WTC11 (cell line): ENCODE results near the gene USP49. TPM values are rescaled to one million over a fixed set of nuclear protein-coding genes. Genes with fewer than 3 reads are reported as not detected.

ENCODE experiments used
- ATAC-seq: fragments of 200-7000 bp; cut with Tn5 transposase; 2 replicates; pipeline ENCODE4 v1.10.0; 2021; ENCODE audit warnings: mild to moderate bottlenecking, moderate library complexity
- CTCF ChIA-PET: fragments of 300-600 bp; sonication (Branson Sonifier 250); formaldehyde crosslinking; loops from one replicate; lab custom pipeline; 2021; ENCODE audit warnings: antibody characterized with exemption; lab: Charles Lee
- POLR2A ChIA-PET: fragments of 350-600 bp; sonication (Branson Sonifier 250); formaldehyde crosslinking; loops from one replicate; lab custom pipeline; 2021; ENCODE audit warnings: antibody characterized with exemption; lab: Charles Lee
- DNase-seq: peaks from one replicate; pipeline ENCODE4 v3.0.0; 2021; ENCODE audit warnings: low spot score
- H3K27ac Mint-ChIP-seq: 2 replicates; pipeline ENCODE4 v1.8.0; 2021; ENCODE audit warnings: mixed read lengths
- H3K27me3 Mint-ChIP-seq: 2 replicates; pipeline ENCODE4 v1.8.0; 2021; ENCODE audit warnings: low read depth, mild to moderate bottlenecking, moderate library complexity, mixed read lengths
- H3K36me3 Mint-ChIP-seq: 2 replicates; pipeline ENCODE4 v1.8.0; 2021; ENCODE audit warnings: mixed read lengths
- H3K4me1 Mint-ChIP-seq: 2 replicates; pipeline ENCODE4 v1.8.0; 2022; ENCODE audit warnings: mixed read lengths
- H3K4me3 Mint-ChIP-seq: 2 replicates; pipeline ENCODE4 v1.8.0; 2021; ENCODE audit warnings: mild to moderate bottlenecking, moderate library complexity, mixed read lengths
- H3K9me3 Mint-ChIP-seq: 2 replicates; pipeline ENCODE4 v1.8.0; 2021; ENCODE audit warnings: mixed read lengths
- AR ChIP-seq: fragments of 250-450 bp; sonication (Bioruptor Pico); IDR thresholded peaks from 2 replicates; pipeline ENCODE4 v1.9.0; 2021; ENCODE audit warnings: mild to moderate bottlenecking
- ATF6 ChIP-seq: sonication (generic); formaldehyde crosslinking; IDR thresholded peaks from 2 replicates; pipeline ENCODE4 v1.8.1; 2023; ENCODE audit warnings: mild to moderate bottlenecking, missing genetic modification reagents
- ESRRA ChIP-seq: sonication (generic); formaldehyde crosslinking; IDR thresholded peaks from 2 replicates; pipeline ENCODE4 v1.8.1; 2022; ENCODE audit warnings: mild to moderate bottlenecking, missing genetic modification reagents, borderline replicate concordance
- KAT7 ChIP-seq: sonication (generic); formaldehyde crosslinking; IDR thresholded peaks from 2 replicates; pipeline ENCODE4 v1.8.1; 2023; ENCODE audit warnings: missing genetic modification reagents, mild to moderate bottlenecking, borderline replicate concordance
- MAX ChIP-seq: sonication (generic); formaldehyde crosslinking; IDR thresholded peaks from 2 replicates; pipeline ENCODE4 v1.8.0; 2022; ENCODE audit warnings: mild to moderate bottlenecking, missing genetic modification reagents
- MLX ChIP-seq: sonication (generic); formaldehyde crosslinking; IDR thresholded peaks from 2 replicates; pipeline ENCODE4 v1.8.1; 2023; ENCODE audit warnings: mild to moderate bottlenecking, missing genetic modification reagents, moderate library complexity
- NR1H2 ChIP-seq: sonication (generic); formaldehyde crosslinking; IDR thresholded peaks from 2 replicates; pipeline ENCODE4 v1.9.0; 2021; ENCODE audit warnings: mild to moderate bottlenecking, moderate library complexity, missing genetic modification reagents
- PRDM15 ChIP-seq: sonication (generic); formaldehyde crosslinking; IDR thresholded peaks from 2 replicates; pipeline ENCODE4 v1.8.0; 2022; ENCODE audit warnings: missing genetic modification reagents
- PRRX2 ChIP-seq: fragments of 250-450 bp; sonication (Bioruptor Pico); IDR thresholded peaks from 2 replicates; pipeline ENCODE4 v1.8.0; 2021; ENCODE audit warnings: mild to moderate bottlenecking
- ZNF317 ChIP-seq: sonication (generic); formaldehyde crosslinking; IDR thresholded peaks from 2 replicates; pipeline ENCODE4 v1.8.1; 2023; ENCODE audit warnings: low read depth, mild to moderate bottlenecking, moderate library complexity, missing genetic modification reagents, borderline replicate concordance
- ZNF423 ChIP-seq: fragments of 250-450 bp; sonication (Bioruptor Pico); IDR thresholded peaks from 2 replicates; pipeline ENCODE4 v2.1.2; 2022; ENCODE audit warnings: mild to moderate bottlenecking, moderate library complexity
- ZNF425 ChIP-seq: fragments of 250-450 bp; sonication (Bioruptor Pico); conservative IDR thresholded peaks from 2 replicates; pipeline ENCODE4 v1.9.0; 2021; ENCODE audit warnings: mild to moderate bottlenecking
- total RNA-seq: library from RNA; stranded (reverse); gene quantifications from 3 replicates; pipeline ENCODE4 v1.2.3, GENCODE V29; 2021

USP49 gene
- total RNA-seq, 1 experiment from 2014 or later = 18.4 TPM

- Mint-ChIP-seq H3K4me3 (peak overlapping the region; percentile 96), H3K4me1 (peaks cover 32% of the 10 kb centered on the region), H3K36me3 (peaks cover 16% of the 10 kb centered on the region), H3K9me3 (no peaks in the 10 kb centered on the region), H3K27me3 (peaks cover 53% of the 10 kb centered on the region), H3K27ac (no peak overlapping the region)
- DNase-seq (peak; percentile 49), ATAC-seq (peak; percentile 18)
- CTCF ChIA-PET = interaction anchor here (0.7 to 4.7 kb wide), 55 partner anchors 8 to 603 kb away, joined by 3 to 71 read pairs (median 6); partner anchors contain the start of genes BYSL, CCND3, MED20 and TAF8
- POLR2A ChIA-PET = interaction anchor here (0.5 to 2.0 kb wide), 6 partner anchors 110 to 1003 kb away, joined by 3 to 9 read pairs (median 4); partner anchors contain the start of gene TAF8
- TF ChIP-seq MLX (CRISPR knock-in tag) (no peak), KAT7 (CRISPR knock-in tag) (0 out of 2 replicates have a peak, but pooled peaks have one; percentile 16)
Observed at GRCh38 chr6:41785689-41786450, 109.3 kb downstream of the USP49 start.

GRCh38 chr6:41785254-41785653 lies 109.9 kb downstream of the USP49 start:
- Mint-ChIP-seq H3K9me3 (no peaks in the 10 kb centered on the region), H3K4me1 (peaks cover 32% of the 10 kb centered on the region), H3K4me3 (peak overlapping the region; percentile 24; the same call in 1 of the 2 replicates), H3K36me3 (peaks cover 15% of the 10 kb centered on the region), H3K27me3 (peaks cover 54% of the 10 kb centered on the region), H3K27ac (no peak overlapping the region)
- TF ChIP-seq ATF6 (no peak), PRRX2 (CRISPR knock-in tag) (no peak), ZNF317 (CRISPR knock-in tag) (no peak), ZNF425 (CRISPR knock-in tag) (no peak), ESRRA (no peak), NR1H2 (CRISPR knock-in tag) (no peak), ZNF423 (CRISPR knock-in tag) (no peak)
- ATAC-seq (no peak), DNase-seq (no peak)
- ChIA-PET POLR2A (interaction anchor here (1.5 kb wide), 1 partner anchor 263 kb away, joined by 3 read pairs; no protein-coding TSS in a partner anchor), CTCF (interaction anchor here (0.9 to 4.7 kb wide), 22 partner anchors 7 to 477 kb away, joined by 3 to 71 read pairs (median 16); partner anchors contain the start of genes BYSL, MED20 and TAF8)

- TF ChIP-seq PRDM15 (CRISPR knock-in tag) (no peak), AR (CRISPR knock-in tag) (no peak), MAX (CRISPR knock-in tag) (no peak)
- Mint-ChIP-seq H3K4me1 (peaks cover 32% of the 10 kb centered on the region), H3K27me3 (peaks cover 54% of the 10 kb centered on the region), H3K4me3 (peak overlapping the region; percentile 24; the same call in 1 of the 2 replicates), H3K9me3 (no peaks in the 10 kb centered on the region), H3K27ac (no peak overlapping the region), H3K36me3 (peaks cover 9% of the 10 kb centered on the region)
- ATAC-seq (no peak), DNase-seq (no peak)
- ChIA-PET CTCF (interaction anchor here (1.0 to 4.7 kb wide), 10 partner anchors 9 to 417 kb away, joined by 3 to 71 read pairs (median 22); partner anchors contain the start of genes BYSL and MED20), POLR2A (interaction anchor here (1.5 kb wide), 1 partner anchor 264 kb away, joined by 3 read pairs; no protein-coding TSS in a partner anchor)
Observed at GRCh38 chr6:41784581-41785171, 110.5 kb downstream of the USP49 start.
